Measurements from ENCODE around the gene LYZL6.

Gene LYZL6

DNA sequence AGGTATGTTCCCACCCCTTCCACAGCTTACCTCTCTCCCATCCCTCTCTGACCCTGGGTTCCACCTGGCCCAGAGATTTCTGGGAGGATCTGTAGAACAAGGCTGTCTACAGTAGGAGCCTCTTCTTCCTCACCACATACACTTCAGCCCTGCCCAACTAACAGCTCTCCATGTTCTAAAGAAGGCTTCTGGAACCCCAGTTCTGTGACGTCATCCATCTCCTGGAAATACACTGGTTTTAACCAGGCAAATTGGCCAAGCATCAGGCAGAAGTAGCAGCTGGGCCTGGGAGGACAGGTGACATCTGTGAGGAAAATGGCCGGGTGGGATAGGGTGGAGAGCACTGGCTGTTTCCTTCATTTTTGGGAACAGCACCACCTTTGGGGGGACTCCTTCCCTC lies at the start of gene LYZL6:
TSS of gene LYZL6 (minus strand) at position 177 of the 400 bp plus-strand sequence. CDS start 4,357 bp downstream, outside the sequence.
- peak within 1 kb of the TSS; percentile 29 for H3K27ac ChIP-seq
- TF ChIP-seq CTCF (conservative IDR thresholded peaks at IDR 0.05), result no peak

DNA sequence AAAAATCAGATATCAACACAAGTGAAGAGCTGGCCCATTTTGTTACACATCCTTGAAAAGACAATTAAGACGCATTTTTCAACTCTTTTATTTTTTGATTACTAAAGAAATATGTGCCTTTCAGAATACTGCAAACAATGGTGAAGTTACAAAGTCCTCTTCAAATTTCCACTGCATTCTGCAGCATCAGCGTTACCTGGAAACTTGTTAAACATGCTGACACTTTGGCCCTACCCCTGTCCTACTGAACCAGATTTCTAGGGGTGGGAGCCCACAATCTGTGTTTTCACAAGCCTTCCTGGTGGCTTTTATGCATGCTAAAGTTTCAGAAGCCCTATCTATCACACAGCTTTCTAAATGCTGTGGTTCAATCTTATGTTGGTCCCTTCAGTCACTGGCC lies 47.6 kb upstream of the LYZL6 start:
- no peak overlapping the region for H3K27ac ChIP-seq
- TF ChIP-seq CTCF (conservative IDR thresholded peaks at IDR 0.05), result no peak

DNA sequence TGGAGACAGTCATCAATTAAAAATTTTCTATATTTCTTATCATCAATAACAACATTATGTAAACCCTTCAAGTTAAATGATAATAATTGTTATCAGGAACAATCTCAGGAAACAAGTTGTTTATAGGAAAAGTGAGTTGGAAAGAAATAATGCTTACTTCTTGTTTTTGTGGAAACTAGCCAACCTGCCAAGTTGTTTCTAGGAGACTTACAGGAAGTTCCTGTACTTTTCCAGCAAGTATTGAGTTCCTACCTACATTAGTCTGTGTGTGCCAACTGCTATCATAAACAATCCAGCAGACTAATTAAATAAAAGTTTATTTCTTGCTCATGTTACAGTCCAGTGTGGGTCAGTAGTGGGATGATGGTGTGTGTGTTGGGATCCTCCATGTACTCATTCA lies 44.7 kb upstream of the LYZL6 start:
- peak overlapping the region; percentile 45 for H3K27ac ChIP-seq
- TF ChIP-seq CTCF (conservative IDR thresholded peaks at IDR 0.05), result no peak

- no peak for TF ChIP-seq CTCF (conservative IDR thresholded peaks at IDR 0.05)
- peak within 1 kb of the TSS; percentile 45 for H3K27ac ChIP-seq
Measured at GRCh38 chr17:35986643-35987042, 43.1 kb upstream of the LYZL6 start, which contains the start of gene CCL14. CCL14 (minus strand) TSS chr17:35986729; CDS start chr17:35986649, 80 bp downstream.

- no peak overlapping the region for H3K27ac ChIP-seq
- no peak for TF ChIP-seq CTCF (conservative IDR thresholded peaks at IDR 0.05)
Measured at GRCh38 chr17:35984140-35984539, 40.6 kb upstream of the LYZL6 start.

DNA sequence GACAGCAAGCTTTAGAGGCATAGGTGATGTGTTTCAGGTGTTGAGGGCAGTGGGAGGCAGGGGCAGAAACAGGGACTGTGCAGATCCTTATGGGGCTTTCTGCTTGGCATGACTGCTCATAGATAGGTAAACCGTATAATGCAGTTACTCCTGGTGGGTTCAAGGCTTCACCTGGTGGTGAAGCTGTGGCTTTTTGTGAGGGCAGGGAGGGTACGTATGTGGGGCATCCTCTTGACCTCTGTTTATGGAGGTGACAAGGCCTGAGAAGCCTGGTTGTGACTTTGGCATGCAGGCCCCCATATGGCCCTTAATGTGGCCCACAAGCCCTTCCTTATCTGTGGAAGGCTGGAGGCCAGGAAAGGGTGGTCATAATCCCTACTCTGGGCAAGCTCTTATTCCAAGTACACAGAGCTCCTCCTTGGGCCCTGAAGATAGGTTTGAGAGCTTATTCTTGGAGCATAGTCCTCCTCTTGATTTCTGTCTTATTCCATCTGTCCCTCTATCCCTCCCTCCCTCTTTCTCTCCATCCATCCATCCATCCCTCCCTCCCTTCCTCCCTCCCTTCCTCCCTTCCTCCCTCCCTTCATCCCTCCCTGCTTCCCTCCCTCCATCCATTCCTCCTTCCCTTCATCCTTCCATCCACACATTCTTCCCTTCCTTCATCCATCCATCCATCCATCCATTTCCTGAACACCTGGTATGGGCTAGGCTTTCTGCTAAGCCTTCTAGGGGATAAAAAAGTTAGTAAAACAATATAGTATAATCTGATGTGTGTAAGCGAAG lies 39.1 kb upstream of the LYZL6 start:
- TF ChIP-seq CTCF (conservative IDR thresholded peaks at IDR 0.05), result no peak
- no peak overlapping the region for H3K27ac ChIP-seq

DNA sequence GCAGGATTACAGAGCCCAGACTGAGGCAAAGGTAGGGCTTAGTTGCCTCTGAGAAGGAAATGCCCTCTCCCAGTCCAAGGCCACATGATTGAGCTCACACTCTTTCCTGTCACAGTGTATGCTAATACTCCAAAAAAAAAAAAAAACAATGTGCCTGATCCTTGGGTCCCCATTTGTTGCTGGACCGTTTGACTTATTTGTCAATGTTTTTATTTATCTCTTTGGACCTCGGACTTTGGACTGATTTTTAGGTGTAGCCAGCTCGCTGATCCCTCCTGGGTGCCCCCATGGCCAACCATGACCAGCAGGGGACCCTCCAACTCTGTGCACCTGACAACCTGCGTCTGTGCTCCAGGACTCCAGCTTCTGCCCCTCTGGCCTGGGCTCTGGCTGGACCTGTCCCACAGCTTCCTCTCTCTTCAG lies 38.4 kb upstream of the LYZL6 start:
- TF ChIP-seq CTCF (conservative IDR thresholded peaks at IDR 0.05), result no peak; the same call in 1 of the 2 replicates

More for the DNA sequence above, 38.4 kb upstream of the LYZL6 start:
- no peak overlapping the region for H3K27ac ChIP-seq
